ELF-1 (cell line): ENCODE measurements around the gene ADPRHL1.
"Not testable (repeated sequence)": the region's sequence is repeated elsewhere in the genome, so short reads cannot be mapped to it uniquely, and the experiment has no call there.

Experiments used
- DNase-seq: peaks from one replicate; pipeline ENCODE4 v3.0.0-alpha.2; 2016; ENCODE audit warnings: low read depth, low spot score

The ADPRHL1 gene

GRCh38 chr13:113456116-113456702, 2.9 kb upstream of the ADPRHL1 start:
- no peak for DNase-seq

- no peak for DNase-seq
Measured at GRCh38 chr13:113455384-113455783, 2.1 kb upstream of the ADPRHL1 start.

- DNase-seq, result no peak
Measured at GRCh38 chr13:113454936-113455335, 1.6 kb upstream of the ADPRHL1 start.

GRCh38 chr13:113452466-113452865, 822 bp downstream of the ADPRHL1 start:
- no peak for DNase-seq

- no peak for DNase-seq
Measured at GRCh38 chr13:113451951-113452421, 1.3 kb downstream of the ADPRHL1 start.

- DNase-seq, result peak; percentile 49
Measured at GRCh38 chr13:113450861-113451620, 2.2 kb downstream of the ADPRHL1 start.

- DNase-seq, result not testable (repeated sequence)
Measured at GRCh38 chr13:113450348-113450744, 2.9 kb downstream of the ADPRHL1 start.

GRCh38 chr13:113449693-113450347, 3.5 kb downstream of the ADPRHL1 start:
- no peak for DNase-seq

GRCh38 chr13:113448885-113449692, 4.2 kb downstream of the ADPRHL1 start:
- DNase-seq, result peak; percentile 51

- peak; percentile 67 for DNase-seq
Measured at GRCh38 chr13:113448545-113448884, 4.8 kb downstream of the ADPRHL1 start.

- no peak for DNase-seq
Measured at GRCh38 chr13:113447596-113447995, 5.7 kb downstream of the ADPRHL1 start.

- DNase-seq, result no peak
Measured at GRCh38 chr13:113446488-113446854, 6.8 kb downstream of the ADPRHL1 start.

- no peak for DNase-seq
Measured at GRCh38 chr13:113445791-113446487, 7.3 kb downstream of the ADPRHL1 start.

- DNase-seq, result no peak
Measured at GRCh38 chr13:113443991-113444390, 9.3 kb downstream of the ADPRHL1 start.

- no peak for DNase-seq
Measured at GRCh38 chr13:113442985-113443362, 10.3 kb downstream of the ADPRHL1 start.

- no peak for DNase-seq
Measured at GRCh38 chr13:113442354-113442984, 10.8 kb downstream of the ADPRHL1 start.

GRCh38 chr13:113441661-113442060, 11.6 kb downstream of the ADPRHL1 start:
- no peak for DNase-seq

GRCh38 chr13:113437408-113438010, 15.8 kb downstream of the ADPRHL1 start:
- DNase-seq, result no peak

GRCh38 chr13:113436866-113437265, 16.4 kb downstream of the ADPRHL1 start:
- not testable (repeated sequence) for DNase-seq

GRCh38 chr13:113435907-113436306, 17.4 kb downstream of the ADPRHL1 start:
- not testable (repeated sequence) for DNase-seq
